Astrocyte of the cerebellum (primary cell): Measurements from ENCODE around the gene KREMEN1.

Experiments
- DNase-seq: peaks from one replicate; pipeline ENCODE4 v3.0.0-alpha.2; 2011; ENCODE audit warnings: low read depth
- H3K4me3 ChIP-seq: 2 replicates; pipeline ENCODE4 v1.5.1; 2011; ENCODE audit warnings: mild to moderate bottlenecking, low read depth, low read length, moderate library complexity
- in situ Hi-C: cut with HindIII; loops from 2 replicates; pipeline ENCODE4 v1.10.0; 2017; ENCODE audit warnings: low sequenced_read_pairs
- TF ChIP-seq, protein P1 (sequence below): IDR thresholded peaks from 2 replicates; pipeline ENCODE4 v1.5.1; 2012; ENCODE audit warnings: low read length, low read depth, moderate library complexity, mild to moderate bottlenecking; ENCODE audit errors: missing control alignments

KREMEN1 gene

DNA sequence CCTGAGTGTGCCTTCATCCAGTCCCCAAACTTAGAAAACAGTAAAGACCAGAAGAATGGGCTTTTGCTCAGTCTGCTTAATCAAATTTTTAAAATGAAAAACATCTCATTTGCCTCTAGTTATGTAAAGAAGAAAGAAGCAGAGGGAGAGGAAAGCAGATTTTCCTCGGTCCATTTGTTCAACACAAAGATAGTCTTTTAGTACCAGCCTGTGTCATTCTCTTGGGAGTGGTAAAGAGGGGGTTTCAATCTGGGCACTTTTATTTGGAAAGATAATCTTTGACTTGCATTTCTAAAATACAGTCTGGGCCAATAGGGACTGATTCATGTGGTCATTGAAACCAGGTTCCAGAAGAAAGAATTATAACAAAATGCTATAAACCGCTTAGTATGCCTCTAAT is 29.5 kb downstream of the KREMEN1 start:
- no peak overlapping the region for H3K4me3 ChIP-seq
- no peak for DNase-seq
- TF ChIP-seq, protein P1, sequence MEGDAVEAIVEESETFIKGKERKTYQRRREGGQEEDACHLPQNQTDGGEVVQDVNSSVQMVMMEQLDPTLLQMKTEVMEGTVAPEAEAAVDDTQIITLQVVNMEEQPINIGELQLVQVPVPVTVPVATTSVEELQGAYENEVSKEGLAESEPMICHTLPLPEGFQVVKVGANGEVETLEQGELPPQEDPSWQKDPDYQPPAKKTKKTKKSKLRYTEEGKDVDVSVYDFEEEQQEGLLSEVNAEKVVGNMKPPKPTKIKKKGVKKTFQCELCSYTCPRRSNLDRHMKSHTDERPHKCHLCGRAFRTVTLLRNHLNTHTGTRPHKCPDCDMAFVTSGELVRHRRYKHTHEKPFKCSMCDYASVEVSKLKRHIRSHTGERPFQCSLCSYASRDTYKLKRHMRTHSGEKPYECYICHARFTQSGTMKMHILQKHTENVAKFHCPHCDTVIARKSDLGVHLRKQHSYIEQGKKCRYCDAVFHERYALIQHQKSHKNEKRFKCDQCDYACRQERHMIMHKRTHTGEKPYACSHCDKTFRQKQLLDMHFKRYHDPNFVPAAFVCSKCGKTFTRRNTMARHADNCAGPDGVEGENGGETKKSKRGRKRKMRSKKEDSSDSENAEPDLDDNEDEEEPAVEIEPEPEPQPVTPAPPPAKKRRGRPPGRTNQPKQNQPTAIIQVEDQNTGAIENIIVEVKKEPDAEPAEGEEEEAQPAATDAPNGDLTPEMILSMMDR: no peak
- in situ Hi-C loops: no loop called here

DNA sequence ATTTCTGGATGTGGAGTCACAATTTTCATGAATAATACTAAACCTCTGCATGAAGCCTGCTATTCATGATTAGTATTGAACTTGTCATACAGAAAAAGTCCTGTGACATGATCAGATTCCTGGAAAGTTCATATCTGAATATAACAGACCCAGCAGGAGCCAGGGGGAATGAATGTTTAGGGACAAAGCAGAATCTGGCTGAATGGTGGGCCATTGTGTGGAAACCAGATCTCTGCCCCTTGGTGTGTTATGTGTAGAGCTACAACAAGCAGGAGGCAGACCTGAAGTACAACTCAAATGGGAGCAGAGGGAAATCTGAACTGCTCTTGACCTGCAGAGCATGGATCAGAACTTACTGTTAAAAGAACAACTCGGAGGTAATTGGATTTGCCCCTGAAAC is 30.3 kb downstream of the KREMEN1 start:
- TF ChIP-seq, protein P1: no peak
- H3K4me3 ChIP-seq: no peak overlapping the region
- in situ Hi-C loops: no loop called here
- DNase-seq: no peak

DNA sequence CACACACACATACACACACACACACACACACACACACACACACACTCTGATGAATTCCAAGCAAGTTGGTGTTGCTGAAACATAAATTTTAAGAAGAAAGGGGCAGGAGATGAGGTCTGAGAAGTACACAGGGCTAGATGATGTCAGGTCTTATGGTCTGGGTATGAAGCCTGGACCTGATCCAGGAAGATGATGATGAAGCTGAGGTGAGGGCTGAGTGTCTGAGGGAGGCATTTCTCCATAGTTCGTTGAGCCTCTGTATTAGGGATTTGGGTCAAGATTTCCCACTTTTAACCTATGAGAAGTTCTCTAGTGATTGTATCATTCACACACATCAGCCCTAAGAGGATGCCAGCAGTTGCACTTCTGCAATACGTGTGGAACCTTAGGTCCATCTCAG is 32.6 kb downstream of the KREMEN1 start:
- TF ChIP-seq, protein P1: no peak
- DNase-seq: no peak
- in situ Hi-C loops: no loop called here
- no peak overlapping the region for H3K4me3 ChIP-seq

GRCh38 chr22:29106839-29107238 is 34.0 kb downstream of the KREMEN1 start:
- TF ChIP-seq, protein P1: no peak
- no peak for DNase-seq
- no peak overlapping the region for H3K4me3 ChIP-seq
- in situ Hi-C loops: no loop called here

DNA sequence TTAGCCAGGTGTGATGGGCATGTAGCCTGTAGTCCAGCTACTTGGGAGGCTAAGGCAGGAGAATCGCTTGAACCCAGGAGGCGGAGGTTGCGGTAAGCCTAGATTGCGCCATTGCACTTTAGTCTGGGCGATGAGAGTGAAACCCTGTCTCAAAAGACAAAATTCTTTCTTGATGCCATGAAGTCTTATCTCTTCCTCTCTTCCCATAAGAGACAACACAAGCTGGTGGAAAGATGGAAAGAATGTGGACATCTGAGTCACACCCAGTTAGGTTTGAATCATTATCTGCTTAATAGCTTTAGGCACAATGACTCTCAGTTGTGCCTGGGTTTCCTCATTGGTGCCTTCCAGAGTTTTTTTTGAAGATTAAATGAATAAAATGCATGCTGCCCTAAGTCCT is 35.3 kb downstream of the KREMEN1 start:
- no peak for DNase-seq
- in situ Hi-C loops: no loop called here
- TF ChIP-seq, protein P1: no peak
- H3K4me3 ChIP-seq: no peak overlapping the region

- H3K4me3 ChIP-seq: no peak overlapping the region
- in situ Hi-C loops: loop anchor here (5.0 kb wide), 1 partner anchor 97 kb away; the partner anchor contains the start of gene EMID1
- TF ChIP-seq, protein P1: no peak
- no peak for DNase-seq
Measured at GRCh38 chr22:29109822-29110221, 37.0 kb downstream of the KREMEN1 start.

- H3K4me3 ChIP-seq: no peak overlapping the region
- TF ChIP-seq, protein P1: no peak
- no peak for DNase-seq
- in situ Hi-C loops: loop anchor here (5.0 kb wide), 1 partner anchor 96 kb away; the partner anchor contains the start of gene EMID1
Measured at GRCh38 chr22:29110946-29111345, 38.1 kb downstream of the KREMEN1 start.
